Measurements from ENCODE around the gene MILR1.

- no peak for TF ChIP-seq POLR2AphosphoS5 (IDR thresholded peaks at IDR 0.05)
- TF ChIP-seq CTCF (IDR thresholded peaks at IDR 0.05) = no peak
Observed at GRCh38 chr17:64502021-64502420, 53.1 kb downstream of the MILR1 start.

Measured in breast epithelium (tissue), 3 donors.